ENCODE measurements around the gene ZNF438. TPM values are rescaled to one million over a fixed set of nuclear protein-coding genes. Genes with fewer than 3 reads are reported as not detected.

The ZNF438 gene
- total and polyA plus RNA-seq, 7 experiments from 2014 or later, result 3.9 to 9.4 (median 4.2) TPM

DNA sequence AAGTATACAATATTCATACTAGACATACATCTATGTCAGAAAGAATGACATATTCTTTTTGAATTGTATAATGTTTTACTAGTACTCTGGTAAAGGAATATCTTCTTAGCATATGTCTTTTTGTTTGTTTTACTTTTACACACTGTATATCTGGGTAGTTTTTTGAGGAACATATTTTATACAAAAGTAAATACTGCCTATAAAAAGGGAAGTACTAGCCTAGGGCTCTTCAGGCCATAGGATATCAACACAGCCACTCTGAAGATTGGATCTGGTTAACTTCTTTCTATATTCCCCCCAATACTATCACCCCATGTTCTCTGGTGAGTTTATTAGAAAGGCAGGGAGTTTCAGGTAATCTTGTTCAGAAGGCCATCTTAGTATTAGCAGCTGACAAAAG is 134.6 kb downstream of the ZNF438 start:
- no peaks in the 10 kb centered on the region for H3K36me3 ChIP-seq (ENCODE audit: control insufficient read depth in 2 of 3, insufficient read depth in 3 of 3, low read length in 3 of 3)
- DNase-seq, result no peak
- no peaks in the 10 kb centered on the region for H3K9me3 ChIP-seq (ENCODE audit: control insufficient read depth in 2 of 3, low read length in 3 of 3)
- ATAC-seq, result peak; percentile 63
- intact Hi-C loops (cut with micrococcal nuclease), result no loop called here
- H3K4me1 ChIP-seq (ENCODE audit: control insufficient read depth in 2 of 2, insufficient read depth in 2 of 2, low read length in 2 of 2), result no peaks in the 10 kb centered on the region
- H3K9me3 Mint-ChIP-seq, result peaks cover 0 to 11% (median 0%) of the 10 kb centered on the region in 11 donors
- H3K36me3 Mint-ChIP-seq, result peaks cover 0 to 20% (median 18%) of the 10 kb centered on the region in 5 donors
- peak overlapping the region in 1 of 9 donors; percentile 26 for H3K27ac Mint-ChIP-seq
- H3K27me3 ChIP-seq (ENCODE audit: control insufficient read depth in 2 of 2, insufficient read depth in 2 of 2, low read length in 2 of 2), result no peaks in the 10 kb centered on the region
- ChIA-PET CTCF (no interaction called here), POLR2A (no interaction called here)
- peaks cover 0 to 11% (median 0%) of the 10 kb centered on the region in 7 donors for H3K4me1 Mint-ChIP-seq
- H3K27me3 Mint-ChIP-seq, result no peaks in the 10 kb centered on the region
- H3K4me3 Mint-ChIP-seq, result no peak overlapping the region
- no peak overlapping the region for H3K4me3 ChIP-seq (ENCODE audit: low read length)
- no peak overlapping the region for H3K27ac ChIP-seq (ENCODE audit: low read depth, low read length)

DNA sequence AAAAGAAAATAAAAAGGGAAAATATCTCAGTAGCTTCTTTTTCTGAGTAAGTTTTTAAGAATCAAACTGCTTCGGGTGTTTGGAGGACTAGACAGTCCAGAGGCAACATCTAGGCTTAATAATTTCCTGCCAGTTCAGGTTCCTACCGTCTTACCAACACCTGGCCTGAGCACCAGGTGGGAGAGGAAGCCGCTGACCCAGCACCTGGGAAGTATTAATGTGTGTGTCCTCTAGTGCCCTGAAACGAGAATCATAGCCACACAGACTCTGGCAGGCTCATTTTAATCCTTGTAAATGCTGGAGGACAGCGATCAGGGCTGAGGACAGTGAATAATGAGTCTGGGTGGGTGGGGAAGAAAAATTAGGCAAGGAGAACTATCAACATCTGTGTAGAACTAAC is 137.4 kb downstream of the ZNF438 start:
- no peaks in the 10 kb centered on the region for H3K27me3 ChIP-seq (ENCODE audit: control insufficient read depth in 2 of 2, insufficient read depth in 2 of 2, low read length in 2 of 2)
- Mint-ChIP-seq H3K27me3 (no peaks in the 10 kb centered on the region), H3K4me3 (no peak overlapping the region), H3K27ac (no peak overlapping the region), H3K4me1 (peaks cover 0 to 7% (median 0%) of the 10 kb centered on the region in 7 donors), H3K36me3 (peaks cover 0 to 12% (median 5%) of the 10 kb centered on the region in 5 donors), H3K9me3 (peaks cover 0 to 8% (median 0%) of the 10 kb centered on the region in 11 donors)
- ChIA-PET POLR2A (interaction anchor here (0.6 kb wide), 1 partner anchor 11 kb away, joined by 3 read pairs; no protein-coding TSS in a partner anchor), CTCF (no interaction called here)
- H3K4me1 ChIP-seq (ENCODE audit: control insufficient read depth in 2 of 2, insufficient read depth in 2 of 2, low read length in 2 of 2), result no peaks in the 10 kb centered on the region
- no peak overlapping the region for H3K27ac ChIP-seq (ENCODE audit: low read depth, low read length)
- intact Hi-C loops (cut with micrococcal nuclease), result no loop called here
- no peak for ATAC-seq
- no peaks in the 10 kb centered on the region for H3K9me3 ChIP-seq (ENCODE audit: control insufficient read depth in 2 of 3, low read length in 3 of 3)
- no peak for DNase-seq
- no peak overlapping the region for H3K4me3 ChIP-seq (ENCODE audit: low read length)
- no peaks in the 10 kb centered on the region for H3K36me3 ChIP-seq (ENCODE audit: control insufficient read depth in 2 of 3, insufficient read depth in 3 of 3, low read length in 3 of 3)

DNA sequence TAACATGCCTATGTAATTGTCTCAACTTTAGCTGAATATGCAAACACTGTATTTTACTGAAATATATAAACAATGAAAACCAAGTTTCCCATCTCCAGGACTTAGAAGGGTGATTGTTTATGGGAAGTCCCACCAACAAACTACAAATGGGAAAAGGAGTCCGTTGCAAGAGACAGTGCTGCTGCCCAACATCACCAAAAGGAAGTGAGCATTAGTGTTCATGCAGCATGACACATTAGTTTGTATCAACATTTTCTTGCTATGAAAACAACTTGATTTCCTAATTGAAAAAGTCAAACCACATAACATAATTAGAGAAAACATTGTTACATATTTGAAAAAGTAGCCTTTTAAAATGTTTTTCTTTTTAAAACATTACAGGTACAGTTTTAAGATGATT is 138.5 kb downstream of the ZNF438 start:
- no peaks in the 10 kb centered on the region for H3K4me1 ChIP-seq (ENCODE audit: control insufficient read depth in 2 of 2, insufficient read depth in 2 of 2, low read length in 2 of 2)
- no peaks in the 10 kb centered on the region for H3K36me3 ChIP-seq (ENCODE audit: control insufficient read depth in 2 of 3, insufficient read depth in 3 of 3, low read length in 3 of 3)
- Mint-ChIP-seq H3K9me3 (peaks cover 0 to 5% (median 0%) of the 10 kb centered on the region in 11 donors), H3K27ac (no peak overlapping the region), H3K4me3 (no peak overlapping the region), H3K27me3 (no peaks in the 10 kb centered on the region), H3K4me1 (peaks cover 0 to 7% (median 0%) of the 10 kb centered on the region in 7 donors), H3K36me3 (peaks cover 0 to 8% (median 5%) of the 10 kb centered on the region in 5 donors)
- ATAC-seq (no peak), DNase-seq (no peak)
- ChIA-PET CTCF (no interaction called here), POLR2A (interaction anchor here (0.6 kb wide), 1 partner anchor 136 kb away, joined by 4 read pairs; no protein-coding TSS in a partner anchor)
- H3K27me3 ChIP-seq (ENCODE audit: control insufficient read depth in 2 of 2, insufficient read depth in 2 of 2, low read length in 2 of 2), result no peaks in the 10 kb centered on the region
- H3K4me3 ChIP-seq (ENCODE audit: low read length), result no peak overlapping the region
- no peaks in the 10 kb centered on the region for H3K9me3 ChIP-seq (ENCODE audit: control insufficient read depth in 2 of 3, low read length in 3 of 3)
- H3K27ac ChIP-seq (ENCODE audit: low read depth, low read length), result no peak overlapping the region
- intact Hi-C loops (cut with micrococcal nuclease), result no loop called here

DNA sequence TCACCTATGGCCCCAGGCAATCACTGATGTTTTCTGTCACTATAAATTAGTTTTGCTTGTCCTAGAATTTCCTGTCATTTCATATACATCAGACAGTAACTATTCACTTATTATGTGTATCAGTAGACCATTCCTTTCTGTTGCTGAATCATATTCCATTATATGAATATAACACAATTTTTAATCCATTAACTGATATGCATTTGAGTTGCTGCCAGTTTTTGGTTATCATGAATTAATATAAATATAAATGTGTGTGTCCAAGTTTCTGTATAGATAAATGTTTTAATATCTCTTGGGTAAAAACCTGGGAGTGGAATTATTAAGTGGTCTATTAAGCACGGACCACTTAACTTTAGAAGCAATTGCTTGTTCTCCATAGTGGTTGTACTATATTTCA is 143.8 kb downstream of the ZNF438 start:
- no peak overlapping the region for H3K4me3 ChIP-seq (ENCODE audit: low read length)
- Mint-ChIP-seq H3K9me3 (peaks cover 0 to 2% (median 0%) of the 10 kb centered on the region in 11 donors), H3K27ac (no peak overlapping the region), H3K4me1 (peaks cover 0 to 3% (median 0%) of the 10 kb centered on the region in 7 donors), H3K36me3 (peaks cover 0 to 4% (median 0%) of the 10 kb centered on the region in 5 donors), H3K4me3 (no peak overlapping the region), H3K27me3 (no peaks in the 10 kb centered on the region)
- intact Hi-C loops (cut with micrococcal nuclease), result no loop called here
- POLR2A ChIA-PET, result no interaction called here
- no peak for ATAC-seq
- H3K4me1 ChIP-seq (ENCODE audit: control insufficient read depth in 2 of 2, insufficient read depth in 2 of 2, low read length in 2 of 2), result no peaks in the 10 kb centered on the region
- no peaks in the 10 kb centered on the region for H3K9me3 ChIP-seq (ENCODE audit: control insufficient read depth in 2 of 3, low read length in 3 of 3)
- no peaks in the 10 kb centered on the region for H3K36me3 ChIP-seq (ENCODE audit: control insufficient read depth in 2 of 3, insufficient read depth in 3 of 3, low read length in 3 of 3)
- DNase-seq, result no peak
- no peaks in the 10 kb centered on the region for H3K27me3 ChIP-seq (ENCODE audit: control insufficient read depth in 2 of 2, insufficient read depth in 2 of 2, low read length in 2 of 2)
- CTCF ChIA-PET, result no interaction called here
- H3K27ac ChIP-seq (ENCODE audit: low read depth, low read length), result no peak overlapping the region

DNA sequence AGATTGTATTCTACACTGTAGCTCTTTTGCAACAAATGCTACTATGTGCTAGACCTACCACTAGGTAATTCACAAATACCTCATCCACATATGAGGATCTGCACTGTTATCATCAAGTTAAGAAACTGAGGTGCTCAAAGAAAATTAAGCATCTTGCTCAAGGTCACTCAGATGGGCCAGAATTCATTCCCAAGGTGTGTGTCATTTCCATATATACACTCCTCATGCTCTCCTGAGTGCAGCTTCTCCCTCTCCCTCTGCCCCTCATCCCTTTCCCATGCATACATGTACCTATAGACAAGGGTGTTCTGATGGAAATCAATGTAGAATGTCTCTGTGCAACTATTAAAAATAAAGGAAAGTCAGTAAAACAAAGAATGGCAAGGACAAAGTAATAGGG is 146.2 kb downstream of the ZNF438 start:
- DNase-seq (no peak), ATAC-seq (no peak)
- H3K27ac ChIP-seq (ENCODE audit: low read depth, low read length), result no peak overlapping the region
- no peaks in the 10 kb centered on the region for H3K36me3 ChIP-seq (ENCODE audit: control insufficient read depth in 2 of 3, insufficient read depth in 3 of 3, low read length in 3 of 3)
- Mint-ChIP-seq H3K27me3 (no peaks in the 10 kb centered on the region), H3K27ac (no peak overlapping the region), H3K4me3 (no peak overlapping the region), H3K9me3 (peaks cover 0 to 2% (median 0%) of the 10 kb centered on the region in 11 donors), H3K4me1 (peaks cover 0 to 2% (median 0%) of the 10 kb centered on the region in 7 donors), H3K36me3 (peaks cover 0 to 4% (median 0%) of the 10 kb centered on the region in 5 donors)
- no peaks in the 10 kb centered on the region for H3K27me3 ChIP-seq (ENCODE audit: control insufficient read depth in 2 of 2, insufficient read depth in 2 of 2, low read length in 2 of 2)
- POLR2A ChIA-PET, result no interaction called here
- no peaks in the 10 kb centered on the region for H3K9me3 ChIP-seq (ENCODE audit: control insufficient read depth in 2 of 3, low read length in 3 of 3)
- intact Hi-C loops (cut with micrococcal nuclease), result no loop called here
- no peak overlapping the region for H3K4me3 ChIP-seq (ENCODE audit: low read length)
- no peaks in the 10 kb centered on the region for H3K4me1 ChIP-seq (ENCODE audit: control insufficient read depth in 2 of 2, insufficient read depth in 2 of 2, low read length in 2 of 2)
- CTCF ChIA-PET, result no interaction called here

DNA sequence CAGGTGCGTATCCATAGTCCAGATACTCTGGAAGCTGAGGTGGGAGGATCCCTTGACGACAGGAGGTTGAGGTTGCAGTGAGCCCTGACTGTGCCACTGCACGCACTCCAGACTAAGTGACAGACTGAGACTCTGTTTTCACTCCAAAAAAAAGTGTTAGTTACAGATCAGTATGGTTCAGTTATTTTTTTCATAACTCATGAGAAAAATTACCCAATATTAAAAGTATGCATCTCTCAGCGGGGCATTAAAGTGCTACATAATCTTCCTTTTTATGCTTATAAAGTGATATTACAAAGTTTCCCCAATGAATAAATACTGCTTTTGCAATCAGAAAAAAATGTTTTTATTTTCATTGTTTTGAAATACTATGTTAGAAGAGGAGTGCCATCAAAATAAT is 147.9 kb downstream of the ZNF438 start:
- ATAC-seq (no peak), DNase-seq (no peak)
- no peak overlapping the region for H3K27ac ChIP-seq (ENCODE audit: low read depth, low read length)
- H3K9me3 Mint-ChIP-seq, result peaks cover 0 to 4% (median 0%) of the 10 kb centered on the region in 11 donors
- H3K4me3 Mint-ChIP-seq, result no peak overlapping the region
- no peaks in the 10 kb centered on the region for H3K27me3 ChIP-seq (ENCODE audit: control insufficient read depth in 2 of 2, insufficient read depth in 2 of 2, low read length in 2 of 2)
- no peaks in the 10 kb centered on the region for H3K4me1 ChIP-seq (ENCODE audit: control insufficient read depth in 2 of 2, insufficient read depth in 2 of 2, low read length in 2 of 2)
- no peaks in the 10 kb centered on the region for H3K36me3 ChIP-seq (ENCODE audit: control insufficient read depth in 2 of 3, insufficient read depth in 3 of 3, low read length in 3 of 3)
- intact Hi-C loops (cut with micrococcal nuclease), result no loop called here
- peaks cover 0 to 9% (median 8%) of the 10 kb centered on the region in 5 donors for H3K36me3 Mint-ChIP-seq
- no peaks in the 10 kb centered on the region for H3K9me3 ChIP-seq (ENCODE audit: control insufficient read depth in 2 of 3, low read length in 3 of 3)
- CTCF ChIA-PET, result no interaction called here
- no peak overlapping the region for H3K4me3 ChIP-seq (ENCODE audit: low read length)
- POLR2A ChIA-PET, result no interaction called here
- H3K27me3 Mint-ChIP-seq, result no peaks in the 10 kb centered on the region
- H3K4me1 Mint-ChIP-seq, result peaks cover 0 to 2% (median 0%) of the 10 kb centered on the region in 7 donors
- peak overlapping the region in 1 of 9 donors; percentile 14 for H3K27ac Mint-ChIP-seq

DNA sequence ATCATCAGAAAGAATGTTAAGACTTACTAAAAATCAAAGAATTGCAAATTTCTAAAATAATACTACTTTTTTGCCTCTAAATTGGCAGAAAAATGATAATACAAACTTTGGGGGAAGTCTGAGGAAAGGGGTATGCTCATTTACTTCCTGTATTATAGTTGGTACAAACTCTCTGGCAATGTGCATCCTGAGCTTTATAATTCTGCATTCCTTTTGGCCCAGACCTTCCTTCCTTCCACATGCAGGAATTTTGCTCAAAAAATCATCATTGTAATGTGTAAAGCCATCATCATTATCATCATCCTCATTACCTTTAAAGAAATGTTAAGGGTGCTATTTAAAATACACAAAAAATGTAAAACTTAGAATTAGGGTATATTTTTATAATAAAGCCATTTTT is 148.5 kb downstream of the ZNF438 start:
- H3K36me3 Mint-ChIP-seq, result peaks cover 0 to 9% (median 8%) of the 10 kb centered on the region in 5 donors
- ATAC-seq (no peak), DNase-seq (no peak)
- Histone ChIP-seq H3K36me3 (ENCODE audit: control insufficient read depth in 2 of 3, insufficient read depth in 3 of 3, low read length in 3 of 3) (no peaks in the 10 kb centered on the region), H3K4me1 (ENCODE audit: control insufficient read depth in 2 of 2, insufficient read depth in 2 of 2, low read length in 2 of 2) (no peaks in the 10 kb centered on the region), H3K9me3 (ENCODE audit: control insufficient read depth in 2 of 3, low read length in 3 of 3) (no peaks in the 10 kb centered on the region), H3K27ac (ENCODE audit: low read depth, low read length) (no peak overlapping the region), H3K27me3 (ENCODE audit: control insufficient read depth in 2 of 2, insufficient read depth in 2 of 2, low read length in 2 of 2) (no peaks in the 10 kb centered on the region), H3K4me3 (ENCODE audit: low read length) (no peak overlapping the region)
- ChIA-PET CTCF (no interaction called here), POLR2A (interaction anchor here (0.7 kb wide), 1 partner anchor 11 kb away, joined by 3 read pairs; no protein-coding TSS in a partner anchor)
- H3K4me1 Mint-ChIP-seq, result peaks cover 0 to 2% (median 0%) of the 10 kb centered on the region in 7 donors
- H3K27ac Mint-ChIP-seq, result no peak overlapping the region
- intact Hi-C loops (cut with micrococcal nuclease), result no loop called here
- no peaks in the 10 kb centered on the region for H3K27me3 Mint-ChIP-seq
- peaks cover 0 to 4% (median 0%) of the 10 kb centered on the region in 11 donors for H3K9me3 Mint-ChIP-seq
- H3K4me3 Mint-ChIP-seq, result no peak overlapping the region

Data from naive thymus-derived CD4-positive, alpha-beta T cell (primary cell).